Heart left ventricle (tissue), 16 donors: ENCODE results near the gene RYK. TPM values are rescaled to one million over a fixed set of nuclear protein-coding genes. Genes with fewer than 3 reads are reported as not detected.
A peak's percentile ranks its signal among the peaks of the same experiment; 100 is the strongest.

Experiments used
- ATAC-seq, 4 donors: fragments of 200-7000 bp; cut with Tn5 transposase; one replicate each; pipeline ENCODE4 v1.9.1; 2020 to 2022; ENCODE audit warnings: moderate library complexity in 4 of 4, mild to moderate bottlenecking in 3 of 4, moderate number of reproducible peaks in 1 of 4
- DNase-seq, 5 donors: peaks; one replicate each; pipeline ENCODE4 v3.0.0-alpha.2; 2020
- H3K27ac ChIP-seq, 12 donors: fragments of 200-600 bp; sonication (generic) in 4 of 12; one replicate each; pipeline versions ENCODE4 v1.5.0 to v1.8.0; 2016 to 2022; ENCODE audit warnings: mild to moderate bottlenecking in 2 of 12
- H3K27me3 ChIP-seq, 9 donors: fragments of 200-600 bp; sonication (generic) in 2 of 9; one replicate each; pipeline versions ENCODE4 v1.5.1 to v1.8.0; 2016 to 2022; ENCODE audit warnings: mild to moderate bottlenecking in 3 of 9
- H3K36me3 ChIP-seq, 9 donors: fragments of 200-600 bp; sonication (generic) in 2 of 9; one replicate each; pipeline versions ENCODE4 v1.5.0 to v1.8.0; 2018 to 2022; ENCODE audit warnings: mild to moderate bottlenecking in 2 of 9
- H3K4me1 ChIP-seq, 12 donors: fragments of 200-600 bp; sonication (generic) in 4 of 12; one replicate each; pipeline versions ENCODE4 v1.5.0 to v1.8.0; 2016 to 2022; ENCODE audit warnings: mild to moderate bottlenecking in 3 of 12
- H3K4me3 ChIP-seq, 12 donors: fragments of 200-600 bp; sonication (generic) in 4 of 12; one replicate each; pipeline versions ENCODE4 v1.5.0 to v1.8.0; 2017 to 2022; ENCODE audit warnings: mild to moderate bottlenecking in 9 of 12, moderate library complexity in 4 of 12
- H3K9me3 ChIP-seq, 12 donors: fragments of 200-600 bp; sonication (generic) in 4 of 12; one replicate each; pipeline versions ENCODE4 v1.5.0 to v1.8.0; 2016 to 2022; ENCODE audit warnings: mild to moderate bottlenecking in 1 of 12
- CTCF ChIP-seq, 12 donors: fragments of 200-600 bp; sonication (generic) in 4 of 12; IDR thresholded peaks; one replicate each; pipeline versions ENCODE4 v1.5.0 to v1.8.0; 2018 to 2022; ENCODE audit warnings: antibody characterized with exemption in 12 of 12, mild to moderate bottlenecking in 5 of 12
- POLR2A ChIP-seq, 2 donors: fragments of 450-650 bp; IDR thresholded peaks; one replicate each; pipeline ENCODE4 v1.6.1; 2017; ENCODE audit warnings: antibody characterized with exemption in 2 of 2, mild to moderate bottlenecking in 2 of 2, moderate library complexity in 2 of 2
- WGBS, 4 donors: extraction: QIAGEN DNeasy Blood & Tissue Kit in 2 of 4; methylation state at CpG; one replicate each; pipeline versions ENCODE4 v1.1.5 to v1.1.7; 2013 to 2018; 5-methylcytosine and 5-hydroxymethylcytosine counted together
- intact Hi-C, 10 donors: fragments of 100-400 bp; cut with DNase I; formaldehyde crosslinking; loops; one replicate each; pipeline versions ENCODE4 v1.11.1 to v1.14.2; 2022
- polyA plus RNA-seq, 2 donors: library from polyadenylated mRNA; stranded (reverse); fragments of 200-250 nt; gene quantifications; one replicate each; pipeline ENCODE4 v1.2.3, GENCODE V29; 2013
- total RNA-seq, 9 donors: library from RNA; depleted of rRNA in 2 of 9; stranded (reverse); fragments of >200 nt in 2 of 9; fragmentation: NEBNext Ultra II Directional in 3 of 9; extraction: Animal tissue kit (Norgen Biotek cat#: 25700) in 3 of 9; gene quantifications; one replicate each; pipeline versions ENCODE4 v1.1.0 to v1.2.4, GENCODE V29; 2016 to 2023
- donor health status: ischemic (EF 13 %, LVEDD 7.1; RV severe dilation, severe dysfunction).
- donor health status: healthy with polysubstance abuse.
- donor health status: DM: no; HTN: yes; CAD: no.
- donor health status: DM: no; HTN: no; CAD: no.
- donor health status: ischemic (EF 25% LVEDD 6.9; RV normal size, moderate dysfunction).
- donor health status: ischemic (EF 25% LVEDD 5.7; RV mildly dilated, moderate dysfunction).
- donor health status: healthy.
- donor health status: DM: yes; HTN: yes; CAD: no.
- donor health status: ischemic (EF 35%, LVEDD 5.7; RV mildly dilated, moderate dysfunction).
- donor health status: nonischemic (EF 11% LVEDD 7.7; RV severe dilation, severe dysfunction).
- donor health status: DM: yes; HTN: yes; CAD: no.
- donor health status: PGD.
- donor health status: ischemic (EF 29% LVEDD 5.4; RV normal size, mild dysfunction).
- donor health status: nonischemic (EF 23%, LVEDD 6.1; RV moderate dilation, normal function).

The RYK gene
- total and polyA plus RNA-seq, 11 donors = 17.3 to 43.7 (median 37.7) TPM

GRCh38 chr3:134291319-134292254 lies 40.9 kb upstream of the RYK start:
- H3K4me3 ChIP-seq = no peak overlapping the region
- H3K4me1 ChIP-seq = peaks cover 0 to 18% (median 6%) of the 10 kb centered on the region in 12 donors
- DNase-seq (peak in 4 of 5 donors; percentile 23 to 81 (median 78)), ATAC-seq (peak in 2 of 4 donors; percentile 78 to 93)
- 27 to 46% (median 37%) methylated on average over 4 of the region's 4 CpGs for WGBS, 4 donors
- peak overlapping the region in 9 of 12 donors; percentile 4 to 81 (median 43) for H3K27ac ChIP-seq
- no peaks in the 10 kb centered on the region for H3K27me3 ChIP-seq
- H3K36me3 ChIP-seq = no peaks in the 10 kb centered on the region
- intact Hi-C loops = no loop called here
- peaks cover 0 to 13% (median 4%) of the 10 kb centered on the region in 12 donors for H3K9me3 ChIP-seq
- no peak for TF ChIP-seq CTCF (IDR thresholded peaks at IDR 0.05)
- TF ChIP-seq POLR2A (IDR thresholded peaks at IDR 0.05) = no peak

- ATAC-seq (no peak), DNase-seq (no peak)
- no peaks in the 10 kb centered on the region for H3K27me3 ChIP-seq
- intact Hi-C loops = no loop called here
- H3K4me3 ChIP-seq = no peak overlapping the region
- no peaks in the 10 kb centered on the region for H3K36me3 ChIP-seq
- no peak for TF ChIP-seq POLR2A (IDR thresholded peaks at IDR 0.05)
- no peak for TF ChIP-seq CTCF (IDR thresholded peaks at IDR 0.05)
- peaks cover 0 to 18% (median 6%) of the 10 kb centered on the region in 12 donors for H3K4me1 ChIP-seq
- no peak overlapping the region for H3K27ac ChIP-seq
- H3K9me3 ChIP-seq = no peaks in the 10 kb centered on the region
These were observed 36.9 kb upstream of the RYK start for GRCh38 chr3:134287512-134287911.

- DNase-seq = no peak
- WGBS, 4 donors = 89 to 94% (median 92%) methylated on average over 6 of the region's 6 CpGs
- no peak for ATAC-seq
- H3K27me3 ChIP-seq = no peaks in the 10 kb centered on the region
- H3K4me3 ChIP-seq = no peak overlapping the region
- intact Hi-C loops = no loop called here
- TF ChIP-seq POLR2A (IDR thresholded peaks at IDR 0.05) (no peak), CTCF (IDR thresholded peaks at IDR 0.05) (no peak)
- peaks cover 0 to 6% (median 0%) of the 10 kb centered on the region in 12 donors for H3K4me1 ChIP-seq
- no peak overlapping the region for H3K27ac ChIP-seq
- H3K9me3 ChIP-seq = peaks cover 0 to 4% (median 0%) of the 10 kb centered on the region in 12 donors
- H3K36me3 ChIP-seq = no peaks in the 10 kb centered on the region
These were observed 33.8 kb upstream of the RYK start for GRCh38 chr3:134284438-134284837.

- Histone ChIP-seq H3K9me3 (peaks cover 0 to 4% (median 0%) of the 10 kb centered on the region in 12 donors), H3K4me1 (peaks cover 0 to 6% (median 0%) of the 10 kb centered on the region in 12 donors), H3K27me3 (no peaks in the 10 kb centered on the region), H3K4me3 (no peak overlapping the region), H3K36me3 (no peaks in the 10 kb centered on the region), H3K27ac (no peak overlapping the region)
- no peak for TF ChIP-seq CTCF (IDR thresholded peaks at IDR 0.05)
- no peak for TF ChIP-seq POLR2A (IDR thresholded peaks at IDR 0.05)
- no peak for DNase-seq
- 70 to 75% (median 72%) methylated on average over 8 of the region's 8 CpGs for whole genome bisulfite sequencing, 4 donors
- no peak for ATAC-seq
- intact Hi-C loops = no loop called here
These were observed 32.0 kb upstream of the RYK start for GRCh38 chr3:134282659-134283047.
